HG03139 (cell line): Measurements from ENCODE around the gene LIF.
"Not testable (repeated sequence)": the region's sequence is repeated elsewhere in the genome, so short reads cannot be mapped to it uniquely, and the experiment has no call there.

Source experiments
- ATAC-seq: cut with Tn5 transposase; IDR thresholded peaks from one replicate; pipeline ENCODE4 v1.9.1; 2021; ENCODE audit not compliant: unreplicated experiment

LIF gene

GRCh38 chr22:30244641-30245040, 1.9 kb downstream of the LIF start:
- ATAC-seq: no peak

GRCh38 chr22:30244066-30244465, 2.5 kb downstream of the LIF start:
- ATAC-seq: no peak

GRCh38 chr22:30243661-30244060, 2.9 kb downstream of the LIF start:
- ATAC-seq: no peak

GRCh38 chr22:30241576-30242371, 4.8 kb downstream of the LIF start:
- ATAC-seq: no peak

DNA sequence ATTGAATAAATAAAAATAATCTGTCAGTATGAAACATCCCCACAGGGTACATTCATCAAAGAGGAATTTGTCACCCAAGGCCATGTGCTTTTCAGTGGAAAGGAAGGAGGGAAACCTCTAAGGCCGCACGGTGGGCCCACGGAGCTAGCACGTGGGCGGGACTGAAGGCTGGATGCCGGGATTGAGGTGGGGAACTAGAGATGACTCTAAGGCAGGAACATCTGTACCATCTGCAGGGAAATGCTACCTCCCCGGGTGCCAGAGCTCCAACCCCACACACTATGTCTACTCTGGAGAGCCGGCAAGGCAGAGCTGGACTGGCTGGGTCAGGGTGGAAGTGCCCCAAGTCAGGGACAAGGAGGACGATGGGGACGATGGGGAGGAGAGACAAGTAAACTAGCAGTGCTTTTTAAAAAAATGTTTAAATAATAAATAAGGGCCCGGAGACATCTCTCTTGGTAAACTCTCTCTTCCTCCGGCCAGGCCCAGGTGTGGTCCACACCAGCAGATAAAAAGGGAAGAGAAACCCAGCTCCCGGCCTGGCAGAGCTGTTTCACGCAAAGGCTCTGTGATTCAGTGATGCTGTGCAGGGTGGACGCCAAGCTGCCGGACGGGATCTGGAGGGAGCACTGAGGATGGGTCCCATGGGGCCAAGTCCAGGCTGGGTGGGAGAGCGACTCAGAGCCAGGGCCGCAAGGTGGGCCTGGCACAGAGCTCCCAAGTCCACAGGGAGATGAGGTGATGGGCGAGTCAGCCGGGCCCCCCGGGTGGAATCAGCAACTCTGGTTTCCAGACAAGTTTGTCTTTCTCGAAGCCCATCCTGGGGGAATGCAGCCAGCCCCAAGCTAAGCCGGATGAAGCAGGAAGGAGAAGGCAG, 5.8 kb downstream of the LIF start:
- ATAC-seq: no peak

GRCh38 chr22:30239488-30240405, 6.8 kb downstream of the LIF start:
- no peak for ATAC-seq

- no peak for ATAC-seq
Observed at GRCh38 chr22:30238661-30239487, 7.7 kb downstream of the LIF start.

GRCh38 chr22:30238136-30238535, 8.4 kb downstream of the LIF start:
- no peak for ATAC-seq

- ATAC-seq: no peak
Observed at GRCh38 chr22:30236875-30237274, 9.7 kb downstream of the LIF start.

- ATAC-seq: no peak
Observed at GRCh38 chr22:30235687-30236170, 10.8 kb downstream of the LIF start.

- no peak for ATAC-seq
Observed at GRCh38 chr22:30234786-30235470, 11.6 kb downstream of the LIF start.

- ATAC-seq: not testable (repeated sequence)
Observed at GRCh38 chr22:30234325-30234724, 12.2 kb downstream of the LIF start.

- ATAC-seq: no peak
Observed at GRCh38 chr22:30233582-30233981, 13.0 kb downstream of the LIF start.

- ATAC-seq: no peak
Observed at GRCh38 chr22:30232716-30233218, 13.8 kb downstream of the LIF start.

DNA sequence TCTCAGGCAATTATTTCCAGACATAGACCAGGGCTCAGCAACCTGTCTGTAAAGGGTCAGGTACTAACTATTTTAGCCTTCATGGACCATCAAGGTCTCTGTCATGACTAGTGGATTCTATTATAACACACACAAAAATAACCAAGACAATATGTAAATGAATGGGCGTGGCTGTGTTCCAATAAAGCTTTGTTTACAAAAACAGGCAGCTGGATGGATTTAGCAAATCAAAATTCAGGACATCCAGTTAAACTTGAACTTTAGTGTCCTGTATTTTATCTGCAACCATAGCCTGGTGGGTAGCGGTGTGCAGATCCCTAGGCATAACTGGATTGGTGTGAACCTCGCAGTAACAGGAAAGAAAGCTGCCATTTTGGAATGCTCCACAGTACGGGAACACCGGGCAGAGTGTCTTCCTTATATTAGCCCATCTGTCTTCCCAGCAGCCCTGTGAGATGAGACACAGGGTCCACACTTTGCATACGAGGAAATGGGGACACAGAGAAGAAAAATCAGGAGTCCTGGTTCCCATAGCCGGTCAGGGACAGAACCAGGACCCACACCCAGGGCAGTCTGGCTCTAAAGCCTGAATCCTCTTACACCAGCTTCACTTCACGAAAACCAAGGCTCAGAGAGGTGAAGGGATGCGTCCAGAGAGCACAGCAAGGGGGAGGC, 15.6 kb downstream of the LIF start:
- ATAC-seq: no peak

DNA sequence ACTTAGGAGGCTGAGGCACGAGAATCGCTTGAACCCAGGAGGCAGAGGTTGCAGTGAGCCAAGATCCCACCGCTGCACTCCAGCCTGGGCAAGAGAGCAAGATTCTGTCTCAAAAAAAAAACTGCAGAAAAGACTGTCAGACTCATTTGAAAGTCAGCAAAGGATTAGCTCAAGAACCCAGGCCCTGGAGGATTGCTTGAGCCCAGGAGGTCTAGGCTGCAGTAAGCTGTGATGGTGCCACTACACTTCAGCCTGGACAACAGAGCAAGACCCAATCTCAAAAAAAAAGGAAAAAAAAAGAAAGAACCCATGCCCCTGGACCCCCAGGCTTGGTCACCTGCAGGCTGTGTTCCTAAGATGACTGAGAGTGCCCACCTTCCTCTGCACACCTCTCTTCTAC, 16.2 kb downstream of the LIF start:
- ATAC-seq: no peak

DNA sequence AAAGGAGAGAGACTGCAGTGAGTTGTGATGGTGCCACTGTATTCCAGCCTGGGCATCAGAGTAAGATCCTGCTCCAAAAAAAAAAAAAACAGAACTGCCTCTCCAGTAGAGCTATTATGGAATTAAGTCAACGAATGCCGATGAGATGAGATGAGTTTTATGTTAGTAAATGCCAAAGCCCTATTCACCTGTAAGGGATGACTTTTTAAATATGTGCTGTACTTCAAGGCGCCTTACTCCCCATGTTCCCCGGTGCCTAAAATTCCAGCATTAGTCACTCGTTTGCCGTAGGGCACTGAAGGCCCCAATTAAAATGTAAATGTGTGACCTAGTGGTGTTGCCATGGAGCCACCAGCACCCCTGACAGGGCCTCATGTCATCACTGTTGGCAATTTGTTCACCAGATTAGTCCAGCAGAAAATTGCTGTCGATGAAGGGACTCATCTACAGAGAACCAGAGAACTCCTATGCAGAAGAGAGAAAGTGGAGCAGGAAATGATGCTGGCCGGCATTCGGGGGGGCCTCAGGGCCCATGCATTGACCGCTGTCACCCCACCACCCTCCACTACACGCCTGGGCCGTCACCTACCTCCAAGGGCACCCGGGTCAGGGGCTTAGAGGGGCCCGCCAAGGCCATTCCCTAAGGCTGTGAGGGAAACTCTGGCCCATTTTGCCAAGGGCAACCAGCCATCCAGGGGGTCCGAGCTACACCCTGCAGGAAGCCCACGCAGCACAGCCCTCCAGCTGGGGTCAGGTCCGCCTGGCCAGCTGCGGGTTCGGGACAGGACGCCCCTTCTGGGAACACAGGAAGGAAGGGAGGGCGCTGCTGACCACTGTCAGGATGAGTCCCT, 17.8 kb downstream of the LIF start:
- no peak for ATAC-seq
